Ureter (tissue), 1 donor: Measurements from ENCODE around the gene CCL21. TPM values are rescaled to one million over a fixed set of nuclear protein-coding genes. Genes with fewer than 3 reads are reported as not detected.
"Not testable (repeated sequence)": the region's sequence is repeated elsewhere in the genome, so short reads cannot be mapped to it uniquely, and the experiment has no call there.

ENCODE experiments used
- DNase-seq: peaks from one replicate; pipeline ENCODE4 v3.0.0-alpha.2; 2020; ENCODE audit warnings: low spot score
- total RNA-seq: library from RNA; stranded (reverse); gene quantifications from one replicate; pipeline ENCODE4 v1.2.4, GENCODE V29; 2023
- donor health status: DM: yes; HTN: yes; CAD: no.

The CCL21 gene
- total RNA-seq: 55.1 TPM

GRCh38 chr9:34710023-34710422 lies at the start of gene CCL21:
Gene CCL21 (minus strand): TSS chr9:34710136. CDS start chr9:34710066, 70 bp downstream.
- DNase-seq: no peak

GRCh38 chr9:34759432-34760134 lies 49.6 kb upstream of the CCL21 start:
- no peak for DNase-seq

GRCh38 chr9:34750320-34750719 lies 40.4 kb upstream of the CCL21 start:
- DNase-seq: not testable (repeated sequence)

GRCh38 chr9:34746526-34746925 lies 36.6 kb upstream of the CCL21 start:
- DNase-seq: no peak

- peak; percentile 47 for DNase-seq
These were observed 34.6 kb upstream of the CCL21 start for GRCh38 chr9:34744295-34745221.

GRCh38 chr9:34742710-34743109 lies 32.8 kb upstream of the CCL21 start:
- DNase-seq: no peak

- DNase-seq: no peak
These were observed 31.7 kb upstream of the CCL21 start for GRCh38 chr9:34741628-34742027.

- DNase-seq: not testable (repeated sequence)
These were observed 30.2 kb upstream of the CCL21 start for GRCh38 chr9:34740176-34740575.

GRCh38 chr9:34737677-34738260 lies 27.8 kb upstream of the CCL21 start:
- no peak for DNase-seq

- DNase-seq: no peak
These were observed 24.8 kb upstream of the CCL21 start for GRCh38 chr9:34734720-34735119.

- no peak for DNase-seq
These were observed 22.9 kb upstream of the CCL21 start for GRCh38 chr9:34732886-34733285.

GRCh38 chr9:34732478-34732877 lies 22.5 kb upstream of the CCL21 start:
- no peak for DNase-seq

GRCh38 chr9:34723141-34723540 lies 13.2 kb upstream of the CCL21 start:
- no peak for DNase-seq

- not testable (repeated sequence) for DNase-seq
These were observed 9.8 kb upstream of the CCL21 start for GRCh38 chr9:34719769-34720025.

GRCh38 chr9:34719021-34719768 lies 9.3 kb upstream of the CCL21 start:
- DNase-seq: no peak

- DNase-seq: no peak
These were observed 8.2 kb upstream of the CCL21 start for GRCh38 chr9:34717996-34718614.

GRCh38 chr9:34716711-34717110 lies 6.8 kb upstream of the CCL21 start:
- DNase-seq: no peak

GRCh38 chr9:34715639-34716215 lies 5.8 kb upstream of the CCL21 start:
- no peak for DNase-seq

- no peak for DNase-seq
These were observed 4.1 kb upstream of the CCL21 start for GRCh38 chr9:34714007-34714406.

GRCh38 chr9:34712140-34712539 lies 2.2 kb upstream of the CCL21 start:
- DNase-seq: no peak
